IMR-90 (cell line): Measurements from ENCODE around the gene SLC25A26.

Source experiments
- CHD1 ChIP-seq: IDR thresholded peaks from 2 replicates; pipeline ENCODE4 v1.6.1; 2012; ENCODE audit warnings: low read depth, low read length, improper control_type of control experiment
- POLR2A ChIP-seq: IDR thresholded peaks from 2 replicates; pipeline ENCODE4 v1.6.1; 2012; ENCODE audit warnings: mild to moderate bottlenecking, low read depth, low read length
- TF ChIP-seq, protein P1 (sequence below): conservative IDR thresholded peaks from 2 replicates; pipeline ENCODE4 v1.5.1; 2012; ENCODE audit warnings: mild to moderate bottlenecking, low read depth, low read length, improper control_type of control experiment

DNA sequence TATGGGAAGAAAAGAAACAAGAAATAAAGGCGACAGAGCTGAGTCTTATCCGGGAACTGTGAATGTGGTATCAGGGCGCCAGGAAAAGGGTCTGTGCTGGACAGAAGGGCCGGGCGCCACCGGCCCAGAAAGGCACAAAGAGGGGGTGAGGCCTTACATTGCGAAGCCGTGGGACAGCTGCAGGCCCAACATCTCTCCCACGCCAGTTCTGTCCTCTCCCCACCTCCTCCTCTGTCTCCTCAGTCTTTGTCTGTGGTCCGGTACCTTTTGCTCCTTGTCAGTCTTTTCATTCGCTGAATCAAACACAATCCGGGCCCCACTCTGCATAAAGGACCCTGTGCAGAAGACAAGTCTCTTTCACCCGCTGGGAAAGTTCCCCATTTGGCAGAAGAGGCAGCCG, 198.2 kb downstream of the SLC25A26 start:
- no peak for TF ChIP-seq POLR2A
- TF ChIP-seq, protein P1, sequence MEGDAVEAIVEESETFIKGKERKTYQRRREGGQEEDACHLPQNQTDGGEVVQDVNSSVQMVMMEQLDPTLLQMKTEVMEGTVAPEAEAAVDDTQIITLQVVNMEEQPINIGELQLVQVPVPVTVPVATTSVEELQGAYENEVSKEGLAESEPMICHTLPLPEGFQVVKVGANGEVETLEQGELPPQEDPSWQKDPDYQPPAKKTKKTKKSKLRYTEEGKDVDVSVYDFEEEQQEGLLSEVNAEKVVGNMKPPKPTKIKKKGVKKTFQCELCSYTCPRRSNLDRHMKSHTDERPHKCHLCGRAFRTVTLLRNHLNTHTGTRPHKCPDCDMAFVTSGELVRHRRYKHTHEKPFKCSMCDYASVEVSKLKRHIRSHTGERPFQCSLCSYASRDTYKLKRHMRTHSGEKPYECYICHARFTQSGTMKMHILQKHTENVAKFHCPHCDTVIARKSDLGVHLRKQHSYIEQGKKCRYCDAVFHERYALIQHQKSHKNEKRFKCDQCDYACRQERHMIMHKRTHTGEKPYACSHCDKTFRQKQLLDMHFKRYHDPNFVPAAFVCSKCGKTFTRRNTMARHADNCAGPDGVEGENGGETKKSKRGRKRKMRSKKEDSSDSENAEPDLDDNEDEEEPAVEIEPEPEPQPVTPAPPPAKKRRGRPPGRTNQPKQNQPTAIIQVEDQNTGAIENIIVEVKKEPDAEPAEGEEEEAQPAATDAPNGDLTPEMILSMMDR, result no peak
- no peak for TF ChIP-seq CHD1
